PC-3 (cell line): ENCODE results near the gene DHDH. TPM values are rescaled to one million over a fixed set of nuclear protein-coding genes. Genes with fewer than 3 reads are reported as not detected.

Experiments used
- ATAC-seq: fragments of 200-7000 bp; cut with Tn5 transposase; 2 replicates; pipeline ENCODE4 v1.9.1; 2020; ENCODE audit warnings: mild to moderate bottlenecking, moderate library complexity
- BruUV-seq: library from RNA; stranded (reverse); fragments of 400-500 nt; replicated peaks from 2 replicates; lab custom pipeline; 2021; lab: Mats Ljungman, UMichigan
- CTCF ChIA-PET: fragments of 300-600 bp; sonication (Branson Sonifier 250); formaldehyde crosslinking; loops from one replicate; lab custom pipeline; 2022; ENCODE audit warnings: antibody characterized with exemption; lab: Charles Lee
- POLR2A ChIA-PET: fragments of 300-600 bp; sonication (Branson Sonifier 250); formaldehyde crosslinking; loops from one replicate; lab custom pipeline; 2022; ENCODE audit warnings: antibody characterized with exemption; ENCODE audit not compliant: unreplicated experiment; lab: Charles Lee
- DNase-seq: peaks from one replicate; pipeline ENCODE4 v3.0.0-alpha.2; 2015
- H2AFZ ChIP-seq: fragments of 300-600 bp; sonication (generic); 2 replicates; pipeline ENCODE4 v1.6.0; 2016; ENCODE audit warnings: antibody characterized with exemption, low read length
- H3F3A ChIP-seq: fragments of 300-600 bp; sonication (generic); one replicate; pipeline ENCODE4 v1.6.0; 2017; ENCODE audit warnings: antibody characterized with exemption, low read length, control low read depth, mild to moderate bottlenecking; ENCODE audit not compliant: unreplicated experiment
- H3K27ac ChIP-seq: fragments of 300-600 bp; sonication (generic); 2 replicates; pipeline ENCODE4 v1.5.1; 2016; ENCODE audit warnings: mild to moderate bottlenecking, low read length
- H3K27me3 ChIP-seq: fragments of 300-600 bp; sonication (generic); 2 replicates; pipeline ENCODE4 v1.6.1; 2016; ENCODE audit warnings: low read length, mixed read lengths
- H3K36me3 ChIP-seq: fragments of 300-600 bp; sonication (generic); 2 replicates; pipeline ENCODE4 v1.6.1; 2016; ENCODE audit warnings: low read depth, mixed run types, low read length, mixed read lengths
- H3K4me1 ChIP-seq: fragments of 300-600 bp; sonication (generic); 2 replicates; pipeline ENCODE4 v1.5.1; 2016; ENCODE audit warnings: low read length; ENCODE audit not compliant: insufficient read depth
- H3K4me2 ChIP-seq: fragments of 300-600 bp; sonication (generic); 2 replicates; pipeline ENCODE4 v1.6.0; 2016; ENCODE audit warnings: low read length
- H3K4me3 ChIP-seq: fragments of 300-600 bp; sonication (generic); 2 replicates; pipeline ENCODE4 v1.5.1; 2016; ENCODE audit warnings: mild to moderate bottlenecking, low read length, mixed read lengths
- H3K79me2 ChIP-seq: fragments of 300-600 bp; sonication (generic); 2 replicates; pipeline ENCODE4 v1.6.1; 2017; ENCODE audit warnings: low read length, mixed read lengths
- H3K9ac ChIP-seq: fragments of 300-600 bp; sonication (generic); 2 replicates; pipeline ENCODE4 v1.6.0; 2016; ENCODE audit warnings: mild to moderate bottlenecking, low read length
- H3K9me2 ChIP-seq: fragments of 300-600 bp; sonication (generic); replicated peaks from 2 replicates; pipeline ENCODE4 v1.6.1; 2016; ENCODE audit warnings: mixed run types, low read length, mixed read lengths
- H3K9me3 ChIP-seq: fragments of 300-600 bp; sonication (generic); 2 replicates; pipeline ENCODE4 v1.6.1; 2016; ENCODE audit warnings: low read length, mixed read lengths
- H4K20me1 ChIP-seq: fragments of 300-600 bp; sonication (generic); 2 replicates; pipeline ENCODE4 v1.6.1; 2016; ENCODE audit warnings: low read length, mixed read lengths
- CTCF ChIP-seq: fragments of 300-600 bp; sonication (generic); conservative IDR thresholded peaks from 2 replicates; pipeline ENCODE4 v1.5.1; 2017; ENCODE audit warnings: antibody characterized with exemption, low read depth, mild to moderate bottlenecking, low read length
- EZH2 ChIP-seq: fragments of 300-600 bp; sonication (generic); IDR thresholded peaks from one replicate; pipeline ENCODE4 v1.6.1; 2017; ENCODE audit warnings: antibody characterized with exemption, mild to moderate bottlenecking, low read length; ENCODE audit not compliant: unreplicated experiment
- EZH2phosphoT487 ChIP-seq: fragments of 300-600 bp; sonication (generic); IDR thresholded peaks from 2 replicates; pipeline ENCODE4 v1.6.1; 2018; ENCODE audit warnings: mild to moderate bottlenecking, antibody characterized with exemption, low read length, borderline replicate concordance
- intact Hi-C: fragments of 100-400 bp; cut with micrococcal nuclease; formaldehyde crosslinking; loops from 2 replicates; pipeline ENCODE4 v1.9.0; 2023
- total RNA-seq: library from RNA; depleted of rRNA; stranded (reverse); fragments of >200 nt; gene quantifications from 2 replicates; pipeline ENCODE4 v1.2.3, GENCODE V29; 2014

The DHDH gene
- total RNA-seq, 1 experiment from 2014 or later = 1.8 TPM

GRCh38 chr19:48965806-48966540 lies 32.5 kb downstream of the DHDH start:
- H3K36me3 ChIP-seq = peaks cover 14% of the 10 kb centered on the region; the same call in 1 of the 2 replicates
- H3K9me3 ChIP-seq = no peaks in the 10 kb centered on the region
- intact Hi-C loops = no loop called here
- H3F3A ChIP-seq = peaks cover 5% of the 10 kb centered on the region
- peaks cover 14% of the 10 kb centered on the region for H3K79me2 ChIP-seq
- H3K4me1 ChIP-seq = peaks cover 31% of the 10 kb centered on the region
- BruUV-seq = no TSS peak
- peak overlapping the region; percentile 81 for H3K4me3 ChIP-seq
- H3K9me2 ChIP-seq = no peaks in the 10 kb centered on the region
- no peak overlapping the region for H3K27ac ChIP-seq
- no peaks in the 10 kb centered on the region for H3K27me3 ChIP-seq
- DNase-seq (peak; percentile 78), ATAC-seq (peak; percentile 37)
- POLR2A ChIA-PET = no interaction called here
- CTCF ChIA-PET = no interaction called here
- H3K4me2 ChIP-seq = peak overlapping the region; percentile 94
- no peak for TF ChIP-seq EZH2phosphoT487
- no peak for TF ChIP-seq CTCF
- no peak for TF ChIP-seq EZH2
- peak overlapping the region; percentile 66 for H3K9ac ChIP-seq
- H4K20me1 ChIP-seq = 0 out of 2 replicates have a peak, but pooled peaks cover 5% of the 10 kb centered on the region
- peak overlapping the region; percentile 52; the same call in 1 of the 2 replicates for H2AFZ ChIP-seq

- no peak for ATAC-seq
- H3K4me2 ChIP-seq = peak overlapping the region; percentile 94
- no peaks in the 10 kb centered on the region for H3K9me2 ChIP-seq
- H2AFZ ChIP-seq = no peak overlapping the region
- no peaks in the 10 kb centered on the region for H3K9me3 ChIP-seq
- POLR2A ChIA-PET = no interaction called here
- H3K27ac ChIP-seq = no peak overlapping the region
- CTCF ChIA-PET = no interaction called here
- H3K27me3 ChIP-seq = no peaks in the 10 kb centered on the region
- H3K79me2 ChIP-seq = peaks cover 14% of the 10 kb centered on the region
- intact Hi-C loops = no loop called here
- 0 out of 2 replicates have a peak, but pooled peaks cover 5% of the 10 kb centered on the region for H4K20me1 ChIP-seq
- no peak overlapping the region for H3K9ac ChIP-seq
- H3K36me3 ChIP-seq = peaks cover 17% of the 10 kb centered on the region; the same call in 1 of the 2 replicates
- BruUV-seq = no TSS peak
- peak overlapping the region; percentile 81 for H3K4me3 ChIP-seq
- H3F3A ChIP-seq = peaks cover 5% of the 10 kb centered on the region
- DNase-seq = no peak
- TF ChIP-seq EZH2 = no peak
- TF ChIP-seq CTCF = no peak
- TF ChIP-seq EZH2phosphoT487 = no peak
- peaks cover 31% of the 10 kb centered on the region for H3K4me1 ChIP-seq
Observed at GRCh38 chr19:48966541-48967345, 33.2 kb downstream of the DHDH start.
